ENCODE data around the gene CDIPT. TPM values are rescaled to one million over a fixed set of nuclear protein-coding genes. Genes with fewer than 3 reads are reported as not detected.

The CDIPT gene
- total and polyA plus RNA-seq, 2 of the 13 experiments (the other 11 are each of a cell fraction or from before 2014, with no cell fraction given) = 54.9 to 97.5 TPM

GRCh38 chr16:29815793-29816693, 47.0 kb downstream of the CDIPT start, which contains the start of gene PAGR1 (continued):
- TF ChIP-seq ZFP91 (CRISPR knock-in tag; IDR thresholded peaks at IDR 0.05; ENCODE audit: borderline replicate concordance) (peak; percentile 94), SOX13 (IDR thresholded peaks at IDR 0.05) (peak; percentile 31; the same call in 1 of the 2 replicates), SOX13 (CRISPR knock-in tag; conservative IDR thresholded peaks at IDR 0.05 in 1 of 2, IDR thresholded peaks at IDR 0.05 in 1 of 2) (no peak; a peak in 1 of 4 replicates), ZFX (CRISPR knock-in tag; IDR thresholded peaks at IDR 0.05; ENCODE audit: low read depth) (peak; percentile 82), KMT2A (CRISPR knock-in tag; IDR thresholded peaks at IDR 0.05) (peak; percentile 44; the same call in 1 of the 2 replicates), ZNF124 (CRISPR knock-in tag; IDR thresholded peaks at IDR 0.05) (no peak; the same call in 1 of the 2 replicates), ZNF879 (CRISPR knock-in tag; IDR thresholded peaks at IDR 0.05) (peak; percentile 95), NR2C2 (CRISPR knock-in tag; IDR thresholded peaks at IDR 0.05; ENCODE audit: borderline replicate concordance) (peak; percentile 96), U2AF1 (optimal IDR thresholded peaks at IDR 0.05; ENCODE audit: low read depth, low read length) (no peak), ZNF567 (CRISPR knock-in tag; IDR thresholded peaks at IDR 0.05; ENCODE audit: borderline replicate concordance) (no peak), ZNF224 (CRISPR knock-in tag; IDR thresholded peaks at IDR 0.05) (peak; percentile 99), NFE2L2 (IDR thresholded peaks at IDR 0.05; ENCODE audit: low read length) (peak; percentile 2; the same call in 1 of the 2 replicates), ZNF572 (CRISPR knock-in tag; IDR thresholded peaks at IDR 0.05) (no peak; the same call in 1 of the 2 replicates), ZNF784 (CRISPR knock-in tag; IDR thresholded peaks at IDR 0.05; ENCODE audit: borderline replicate concordance) (peak; percentile 80; the same call in 1 of the 2 replicates), MXI1 (IDR thresholded peaks at IDR 0.05; ENCODE audit: borderline replicate concordance, low read depth, low read length) (peak; percentile 89; the same call in 2 of the 3 replicates)
- TF ChIP-seq, protein P1, sequence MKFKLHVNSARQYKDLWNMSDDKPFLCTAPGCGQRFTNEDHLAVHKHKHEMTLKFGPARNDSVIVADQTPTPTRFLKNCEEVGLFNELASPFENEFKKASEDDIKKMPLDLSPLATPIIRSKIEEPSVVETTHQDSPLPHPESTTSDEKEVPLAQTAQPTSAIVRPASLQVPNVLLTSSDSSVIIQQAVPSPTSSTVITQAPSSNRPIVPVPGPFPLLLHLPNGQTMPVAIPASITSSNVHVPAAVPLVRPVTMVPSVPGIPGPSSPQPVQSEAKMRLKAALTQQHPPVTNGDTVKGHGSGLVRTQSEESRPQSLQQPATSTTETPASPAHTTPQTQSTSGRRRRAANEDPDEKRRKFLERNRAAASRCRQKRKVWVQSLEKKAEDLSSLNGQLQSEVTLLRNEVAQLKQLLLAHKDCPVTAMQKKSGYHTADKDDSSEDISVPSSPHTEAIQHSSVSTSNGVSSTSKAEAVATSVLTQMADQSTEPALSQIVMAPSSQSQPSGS (CRISPR knock-in tag; IDR thresholded peaks at IDR 0.05) = peak; percentile 87; the same call in 1 of the 2 replicates
- TF ChIP-seq, protein P2, sequence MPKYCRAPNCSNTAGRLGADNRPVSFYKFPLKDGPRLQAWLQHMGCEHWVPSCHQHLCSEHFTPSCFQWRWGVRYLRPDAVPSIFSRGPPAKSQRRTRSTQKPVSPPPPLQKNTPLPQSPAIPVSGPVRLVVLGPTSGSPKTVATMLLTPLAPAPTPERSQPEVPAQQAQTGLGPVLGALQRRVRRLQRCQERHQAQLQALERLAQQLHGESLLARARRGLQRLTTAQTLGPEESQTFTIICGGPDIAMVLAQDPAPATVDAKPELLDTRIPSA (CRISPR knock-in tag; IDR thresholded peaks at IDR 0.05; ENCODE audit: borderline replicate concordance) = 0 out of 2 replicates have a peak, but pooled peaks have one; percentile 12
- TF ChIP-seq, protein P3, sequence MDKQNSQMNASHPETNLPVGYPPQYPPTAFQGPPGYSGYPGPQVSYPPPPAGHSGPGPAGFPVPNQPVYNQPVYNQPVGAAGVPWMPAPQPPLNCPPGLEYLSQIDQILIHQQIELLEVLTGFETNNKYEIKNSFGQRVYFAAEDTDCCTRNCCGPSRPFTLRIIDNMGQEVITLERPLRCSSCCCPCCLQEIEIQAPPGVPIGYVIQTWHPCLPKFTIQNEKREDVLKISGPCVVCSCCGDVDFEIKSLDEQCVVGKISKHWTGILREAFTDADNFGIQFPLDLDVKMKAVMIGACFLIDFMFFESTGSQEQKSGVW (CRISPR knock-in tag; IDR thresholded peaks at IDR 0.05; ENCODE audit: borderline replicate concordance) = no peak
- TF ChIP-seq, protein P4, sequence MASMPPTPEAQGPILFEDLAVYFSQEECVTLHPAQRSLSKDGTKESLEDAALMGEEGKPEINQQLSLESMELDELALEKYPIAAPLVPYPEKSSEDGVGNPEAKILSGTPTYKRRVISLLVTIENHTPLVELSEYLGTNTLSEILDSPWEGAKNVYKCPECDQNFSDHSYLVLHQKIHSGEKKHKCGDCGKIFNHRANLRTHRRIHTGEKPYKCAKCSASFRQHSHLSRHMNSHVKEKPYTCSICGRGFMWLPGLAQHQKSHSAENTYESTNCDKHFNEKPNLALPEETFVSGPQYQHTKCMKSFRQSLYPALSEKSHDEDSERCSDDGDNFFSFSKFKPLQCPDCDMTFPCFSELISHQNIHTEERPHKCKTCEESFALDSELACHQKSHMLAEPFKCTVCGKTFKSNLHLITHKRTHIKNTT (CRISPR knock-in tag; IDR thresholded peaks at IDR 0.05) = no peak
- TF ChIP-seq, protein P5, sequence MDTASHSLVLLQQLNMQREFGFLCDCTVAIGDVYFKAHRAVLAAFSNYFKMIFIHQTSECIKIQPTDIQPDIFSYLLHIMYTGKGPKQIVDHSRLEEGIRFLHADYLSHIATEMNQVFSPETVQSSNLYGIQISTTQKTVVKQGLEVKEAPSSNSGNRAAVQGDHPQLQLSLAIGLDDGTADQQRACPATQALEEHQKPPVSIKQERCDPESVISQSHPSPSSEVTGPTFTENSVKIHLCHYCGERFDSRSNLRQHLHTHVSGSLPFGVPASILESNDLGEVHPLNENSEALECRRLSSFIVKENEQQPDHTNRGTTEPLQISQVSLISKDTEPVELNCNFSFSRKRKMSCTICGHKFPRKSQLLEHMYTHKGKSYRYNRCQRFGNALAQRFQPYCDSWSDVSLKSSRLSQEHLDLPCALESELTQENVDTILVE (CRISPR knock-in tag; IDR thresholded peaks at IDR 0.05) = 0 out of 2 replicates have a peak, but pooled peaks have one; percentile 57
